HG03196 (cell line): ENCODE results near the gene SRSF1.

Source experiments
- ATAC-seq: cut with Tn5 transposase; IDR thresholded peaks from one replicate; pipeline ENCODE4 v1.9.1; 2021; ENCODE audit not compliant: unreplicated experiment

Gene SRSF1

DNA sequence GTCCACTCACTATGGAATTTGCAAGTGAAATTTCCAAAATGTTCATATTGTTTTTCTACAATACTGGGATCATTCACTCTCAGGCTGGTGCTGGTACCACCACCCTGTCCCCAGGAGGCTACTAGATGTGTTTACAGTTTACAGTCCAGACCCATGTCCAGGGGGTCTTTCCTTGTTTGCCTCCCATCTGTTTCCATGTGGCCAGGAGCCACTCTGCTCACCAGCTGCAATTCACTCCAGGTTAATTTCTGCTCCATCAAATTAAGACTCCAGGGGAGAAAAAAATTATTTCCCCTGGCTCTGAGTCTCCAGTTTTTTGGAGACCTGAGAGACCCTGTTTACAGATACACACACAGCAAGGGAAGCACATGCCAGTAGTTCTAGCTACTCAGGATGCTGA lies 12.5 kb upstream of the SRSF1 start:
- ATAC-seq: no peak

GRCh38 chr17:58019039-58019438 lies 12.0 kb upstream of the SRSF1 start:
- ATAC-seq: no peak

- ATAC-seq: no peak
These were observed 3.2 kb upstream of the SRSF1 start for GRCh38 chr17:58010067-58010799.

GRCh38 chr17:58007781-58008706 lies 998 bp upstream of the SRSF1 start:
- peak; percentile 22 for ATAC-seq

DNA sequence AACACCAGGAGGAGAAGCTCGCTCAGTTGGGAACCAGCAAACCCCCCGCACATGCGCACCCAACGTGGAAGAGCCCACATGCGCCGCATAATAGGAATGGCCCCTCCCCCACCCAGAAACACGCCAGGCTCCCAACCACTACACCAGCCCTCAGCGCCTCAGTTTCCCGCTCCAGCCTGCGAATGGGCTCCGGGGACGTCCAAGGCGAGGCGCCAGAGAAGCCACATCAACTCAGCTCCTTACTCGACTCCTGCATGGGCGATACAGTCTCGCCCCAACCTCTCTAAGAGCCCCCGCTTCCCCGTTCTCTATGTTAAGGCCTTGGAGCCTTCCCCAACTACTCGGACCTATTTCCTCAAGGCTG lies 504 bp downstream of the SRSF1 start:
- ATAC-seq: peak; percentile 2

DNA sequence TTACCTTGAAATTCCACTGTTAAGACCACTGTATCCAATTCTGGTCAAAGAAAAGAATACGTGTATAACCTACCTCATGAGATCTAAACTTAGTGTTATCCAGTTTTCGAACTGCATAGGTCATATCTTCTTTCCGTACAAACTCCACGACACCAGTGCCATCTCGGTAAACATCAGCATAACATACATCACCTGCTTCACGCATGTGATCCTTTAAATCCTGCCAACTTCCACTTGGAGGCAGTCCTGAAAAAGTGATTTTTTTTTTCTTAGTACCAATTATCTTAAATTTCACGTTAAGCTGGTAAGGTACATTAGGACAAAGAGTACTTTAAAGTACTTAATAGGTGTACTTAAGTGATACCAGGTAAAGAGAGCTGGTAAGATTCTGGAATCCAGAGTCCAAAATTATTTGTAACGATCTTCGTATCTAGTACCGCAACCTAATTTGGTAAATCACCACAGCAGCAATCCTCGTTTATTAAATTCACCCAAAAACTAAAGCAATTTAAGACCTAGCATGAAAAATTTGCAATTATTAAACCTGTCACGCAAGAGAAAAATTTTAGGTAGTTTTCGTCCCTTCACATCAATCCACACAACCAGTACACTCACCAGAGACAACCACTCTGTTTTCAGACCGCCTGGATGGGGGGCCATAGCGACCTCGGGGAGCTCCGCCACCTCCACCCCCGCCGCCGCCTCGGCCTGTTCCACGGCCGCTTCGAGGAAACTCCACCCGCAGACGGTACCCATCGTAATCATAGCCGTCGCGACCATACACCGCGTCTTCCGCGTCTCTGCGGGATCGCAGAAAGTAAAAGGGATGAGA lies 1.1 kb downstream of the SRSF1 start:
- no peak for ATAC-seq

DNA sequence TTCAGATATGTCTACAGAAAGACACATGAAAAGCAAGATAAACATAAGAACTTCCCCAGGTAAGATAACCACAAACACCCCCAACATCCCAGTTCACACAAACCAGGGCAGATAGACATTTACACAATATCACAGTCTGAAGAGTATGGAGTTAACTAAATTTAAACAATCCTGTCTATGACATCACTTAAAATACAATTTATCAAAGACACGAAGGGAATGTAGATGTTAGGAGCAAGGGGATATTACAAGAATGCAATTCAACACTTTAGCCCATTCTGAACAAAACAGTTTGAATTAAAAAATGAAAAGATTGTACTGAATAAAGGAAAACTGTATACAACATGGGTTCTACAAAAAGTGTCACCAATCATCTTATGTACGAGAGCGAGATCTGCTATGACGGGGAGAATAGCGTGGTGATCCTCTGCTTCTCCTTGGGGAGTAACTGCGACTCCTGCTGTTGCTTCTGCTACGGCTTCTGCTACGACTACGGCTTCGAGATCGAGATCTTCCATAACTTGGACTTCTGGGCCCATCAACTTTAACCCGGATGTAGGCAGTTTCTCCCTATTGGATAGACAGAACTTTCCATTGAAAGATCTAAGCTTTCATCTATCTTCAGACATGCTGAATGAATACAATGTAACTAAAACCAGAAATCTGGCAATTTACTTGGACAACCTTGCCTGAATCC lies 1.9 kb downstream of the SRSF1 start:
- ATAC-seq: no peak

DNA sequence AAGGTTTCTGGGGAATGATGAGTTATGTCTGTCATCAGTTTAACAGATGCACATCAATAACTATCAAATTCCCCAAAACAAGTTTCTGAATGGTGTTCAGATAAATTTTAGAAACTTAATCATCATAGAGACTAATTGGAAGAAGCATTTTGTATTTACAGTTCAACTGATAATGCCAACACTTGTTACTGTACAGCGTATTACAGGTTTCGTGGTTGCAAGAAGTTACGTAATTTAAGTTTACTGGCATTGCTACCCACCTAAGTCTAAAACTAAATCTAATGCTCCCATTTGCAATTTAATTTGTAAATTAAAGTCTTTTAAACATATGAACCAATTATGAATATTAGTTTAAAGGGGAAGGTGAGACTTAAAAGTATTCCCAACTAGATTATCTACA lies 3.0 kb downstream of the SRSF1 start:
- ATAC-seq: no peak

- ATAC-seq: no peak
These were observed 4.1 kb downstream of the SRSF1 start for GRCh38 chr17:58002973-58003372.

DNA sequence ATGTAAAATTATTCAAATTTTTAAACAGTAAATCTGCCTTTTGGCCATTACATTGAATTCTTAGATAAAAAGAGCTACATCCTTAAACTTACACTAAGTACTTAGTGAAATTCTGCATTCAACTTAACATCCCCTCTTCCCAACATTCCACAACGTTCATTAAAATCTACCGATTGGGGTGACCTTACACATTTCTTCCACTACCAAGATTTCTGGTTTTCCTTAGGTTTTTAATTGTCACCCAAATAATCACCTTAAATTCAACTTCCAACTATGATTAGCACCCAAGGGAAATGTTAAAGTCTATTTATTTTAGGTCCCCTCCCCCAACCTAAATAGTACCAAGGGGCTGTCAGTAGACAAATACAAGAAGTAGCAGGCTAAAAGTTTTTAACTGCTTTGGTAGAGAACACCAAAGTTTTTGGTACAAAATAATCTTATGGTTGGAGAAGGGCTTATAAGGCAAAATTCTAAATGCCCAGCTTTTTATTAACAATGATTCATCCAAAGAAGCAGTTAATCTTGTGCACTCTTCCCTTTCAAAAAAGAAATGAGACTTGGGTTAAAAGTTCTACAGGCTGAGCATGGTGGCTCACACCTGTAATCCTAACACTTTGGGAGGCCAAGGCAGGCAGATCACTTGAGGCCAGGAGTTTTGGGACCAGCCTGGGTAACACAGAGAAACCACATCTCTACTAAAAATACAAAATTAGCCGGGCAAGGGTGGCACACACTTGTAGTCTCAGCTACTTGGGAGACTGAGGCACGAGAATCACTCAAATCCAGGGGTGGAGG lies 4.7 kb downstream of the SRSF1 start:
- ATAC-seq: no peak

GRCh38 chr17:58001461-58002124 lies 5.5 kb downstream of the SRSF1 start:
- ATAC-seq: no peak

- peak; percentile 48 for ATAC-seq
These were observed 7.5 kb downstream of the SRSF1 start for GRCh38 chr17:57999496-58000017.

GRCh38 chr17:57999010-57999495 lies 8.0 kb downstream of the SRSF1 start:
- no peak for ATAC-seq

- ATAC-seq: no peak
These were observed 9.8 kb downstream of the SRSF1 start for GRCh38 chr17:57997085-57997809.

- peak; percentile 67 for ATAC-seq
These were observed 11.7 kb downstream of the SRSF1 start for GRCh38 chr17:57995076-57995956.

GRCh38 chr17:57994436-57994835 lies 12.6 kb downstream of the SRSF1 start:
- no peak for ATAC-seq
